Karpas-422 (cell line): ENCODE results near the gene SLC24A2. TPM values are rescaled to one million over a fixed set of nuclear protein-coding genes. Genes with fewer than 3 reads are reported as not detected.

Experiments used
- DNase-seq: peaks from one replicate; pipeline ENCODE4 v3.0.0-alpha.2; 2015
- H2AFZ ChIP-seq: fragments of 200-600 bp; sonication (generic); 2 replicates; pipeline ENCODE4 v1.6.1; 2014; ENCODE audit warnings: antibody characterized with exemption, low read length, mixed read lengths
- H3K27ac ChIP-seq: fragments of 200-600 bp; sonication (generic); 2 replicates; pipeline ENCODE4 v1.5.1; 2014; ENCODE audit warnings: mild to moderate bottlenecking, low read length, moderate library complexity
- H3K27me3 ChIP-seq: fragments of 200-600 bp; sonication (generic); 2 replicates; pipeline ENCODE4 v1.6.1; 2014; ENCODE audit warnings: low read length, mixed read lengths
- H3K36me3 ChIP-seq: fragments of 200-600 bp; sonication (generic); 2 replicates; pipeline ENCODE4 v1.6.1; 2014; ENCODE audit warnings: low read length, mixed read lengths; ENCODE audit not compliant: insufficient read depth
- H3K4me1 ChIP-seq: fragments of 200-600 bp; sonication (generic); 2 replicates; pipeline ENCODE4 v1.6.1; 2014; ENCODE audit warnings: mild to moderate bottlenecking, low read length, mixed read lengths
- H3K4me2 ChIP-seq: fragments of 200-600 bp; sonication (generic); 2 replicates; pipeline ENCODE4 v1.6.1; 2014; ENCODE audit warnings: low read length, low read depth, mild to moderate bottlenecking; ENCODE audit not compliant: poor library complexity, severe bottlenecking
- H3K4me3 ChIP-seq: fragments of 200-600 bp; sonication (generic); 2 replicates; pipeline ENCODE4 v1.5.1; 2014; ENCODE audit warnings: mild to moderate bottlenecking, antibody characterized with exemption, low read length, mixed read lengths
- H3K79me2 ChIP-seq: fragments of 200-600 bp; sonication (generic); 2 replicates; pipeline ENCODE4 v1.6.1; 2014; ENCODE audit warnings: mild to moderate bottlenecking, low read length, mixed read lengths
- H3K9ac ChIP-seq: fragments of 200-600 bp; sonication (generic); 2 replicates; pipeline ENCODE4 v1.6.0; 2014; ENCODE audit warnings: low read length
- H3K9me2 ChIP-seq: fragments of 200-600 bp; sonication (generic), shearing (Covaris generic); replicated peaks from 2 replicates; pipeline ENCODE4 v1.6.0; 2014; ENCODE audit warnings: mild to moderate bottlenecking, low read length, moderate library complexity; ENCODE audit not compliant: insufficient read depth
- H3K9me3 ChIP-seq: fragments of 300-700, 200-600 bp; sonication (generic); 2 replicates; pipeline ENCODE4 v1.6.1; 2014; ENCODE audit warnings: low read length, mixed read lengths
- H4K20me1 ChIP-seq: fragments of 200-600 bp; sonication (generic); 2 replicates; pipeline ENCODE4 v1.6.1; 2014; ENCODE audit warnings: mild to moderate bottlenecking, antibody characterized with exemption, low read length, low read depth; ENCODE audit not compliant: insufficient read depth
- total RNA-seq: library from RNA; depleted of rRNA; stranded (reverse); fragments of >200 nt; shearing (Covaris generic); gene quantifications from 2 replicates; pipeline ENCODE4 v1.2.3, GENCODE V29; 2014; ENCODE audit warnings: low replicate concordance

SLC24A2 gene
- total RNA-seq, 1 experiment from 2014 or later: not detected

DNA sequence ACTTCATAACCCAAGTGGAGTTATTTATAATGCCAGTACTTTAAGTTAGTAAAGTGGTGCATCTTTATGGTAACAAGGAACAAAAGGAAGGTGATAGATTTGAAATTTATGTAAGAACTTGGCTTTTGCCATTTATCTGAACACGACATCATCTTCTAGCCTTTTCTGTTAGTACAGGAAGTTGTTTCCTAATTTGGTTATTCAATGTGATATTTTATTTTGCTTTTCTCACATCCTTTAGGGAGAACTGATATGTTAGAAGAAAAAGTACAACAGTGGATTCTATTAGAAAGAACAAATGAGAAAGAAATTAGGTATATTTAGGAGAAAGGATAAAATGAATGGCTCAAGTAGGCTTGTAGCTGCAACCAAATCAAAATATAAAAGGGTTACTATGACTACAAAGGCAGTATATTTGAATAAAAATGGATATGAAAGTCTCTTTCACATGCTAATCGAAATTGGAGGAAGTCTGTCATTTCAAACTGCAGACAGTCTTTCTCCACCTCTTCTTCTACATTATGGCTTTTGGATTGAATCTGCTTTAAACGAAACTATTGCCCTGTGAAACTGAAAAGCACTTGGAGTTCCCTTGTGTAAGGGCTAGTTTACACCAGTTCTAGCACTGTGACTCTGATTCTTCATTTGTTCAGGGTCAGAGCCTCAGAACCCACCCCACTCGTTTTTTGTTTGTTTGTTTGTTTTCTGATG is 18.5 kb upstream of the SLC24A2 start:
- no peak for DNase-seq
- Histone ChIP-seq H3K27ac (no peak overlapping the region), H2AFZ (no peak overlapping the region)

DNA sequence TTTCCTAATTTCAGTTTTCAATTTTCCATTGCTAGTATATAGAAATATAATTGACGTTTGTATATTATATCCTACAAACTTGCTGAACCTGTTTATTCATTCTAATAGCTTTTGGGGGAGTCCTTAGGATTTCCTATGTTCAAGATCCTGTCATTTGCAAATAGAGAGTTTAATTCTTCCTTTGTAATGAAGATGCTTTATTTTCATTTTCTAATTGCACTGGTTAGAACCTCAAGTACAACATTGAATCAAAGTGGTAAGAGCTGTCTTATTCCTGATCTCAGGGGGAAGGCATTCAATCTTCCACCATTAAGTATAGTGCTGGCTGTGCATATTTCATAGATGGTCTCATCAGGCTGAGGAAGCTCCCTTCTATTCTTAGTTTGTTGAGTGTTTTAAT is 15.6 kb upstream of the SLC24A2 start:
- Histone ChIP-seq H3K4me2 (no peak overlapping the region), H3K9ac (no peak overlapping the region), H3K9me2 (no peaks in the 10 kb centered on the region), H4K20me1 (no peaks in the 10 kb centered on the region), H3K4me3 (no peak overlapping the region), H3K9me3 (no peaks in the 10 kb centered on the region), H3K27ac (no peak overlapping the region), H3K36me3 (no peaks in the 10 kb centered on the region), H3K79me2 (no peaks in the 10 kb centered on the region), H3K4me1 (no peaks in the 10 kb centered on the region), H2AFZ (no peak overlapping the region), H3K27me3 (no peaks in the 10 kb centered on the region)
- DNase-seq: no peak

More for the DNA sequence above, 18.5 kb upstream of the SLC24A2 start:
- no peaks in the 10 kb centered on the region for H4K20me1 ChIP-seq
- no peaks in the 10 kb centered on the region; the same call in 1 of the 2 replicates for H3K9me2 ChIP-seq
- no peak overlapping the region for H3K4me3 ChIP-seq
- no peak overlapping the region for H3K9ac ChIP-seq
- 0 out of 2 replicates have a peak, but pooled peaks cover 2% of the 10 kb centered on the region for H3K27me3 ChIP-seq
- H3K9me3 ChIP-seq: peaks cover 5% of the 10 kb centered on the region; the same call in 1 of the 2 replicates
- no peak overlapping the region for H3K4me2 ChIP-seq
- no peaks in the 10 kb centered on the region for H3K4me1 ChIP-seq
- no peaks in the 10 kb centered on the region for H3K36me3 ChIP-seq
- H3K79me2 ChIP-seq: no peaks in the 10 kb centered on the region

DNA sequence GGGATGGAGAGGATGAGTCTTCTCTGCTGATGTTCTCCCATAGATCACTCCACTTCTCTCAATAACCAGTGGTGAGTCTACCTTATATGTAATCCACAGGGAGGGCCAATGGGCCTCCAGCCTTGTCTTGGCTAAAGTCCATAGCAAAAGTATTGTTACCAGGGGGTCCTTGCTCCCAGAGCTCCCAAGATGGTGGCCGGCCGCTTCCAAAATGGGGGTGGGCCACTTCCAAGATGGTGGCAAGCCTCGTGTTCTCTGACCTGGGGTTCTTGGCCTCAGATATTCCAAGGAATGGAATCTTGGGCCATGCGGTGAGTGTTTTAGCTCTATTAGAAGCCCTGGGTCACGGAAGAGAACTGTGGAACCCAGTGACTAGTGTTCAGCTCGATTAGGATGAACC is 12.0 kb upstream of the SLC24A2 start:
- no peak overlapping the region for H3K4me2 ChIP-seq
- no peaks in the 10 kb centered on the region for H4K20me1 ChIP-seq
- H3K27ac ChIP-seq: no peak overlapping the region
- H3K27me3 ChIP-seq: no peaks in the 10 kb centered on the region
- H3K9me2 ChIP-seq: no peaks in the 10 kb centered on the region
- no peak overlapping the region for H3K4me3 ChIP-seq
- no peak for DNase-seq
- no peaks in the 10 kb centered on the region for H3K79me2 ChIP-seq
- no peaks in the 10 kb centered on the region for H3K4me1 ChIP-seq
- no peak overlapping the region for H2AFZ ChIP-seq
- no peak overlapping the region for H3K9ac ChIP-seq
- no peaks in the 10 kb centered on the region for H3K9me3 ChIP-seq
- H3K36me3 ChIP-seq: no peaks in the 10 kb centered on the region

DNA sequence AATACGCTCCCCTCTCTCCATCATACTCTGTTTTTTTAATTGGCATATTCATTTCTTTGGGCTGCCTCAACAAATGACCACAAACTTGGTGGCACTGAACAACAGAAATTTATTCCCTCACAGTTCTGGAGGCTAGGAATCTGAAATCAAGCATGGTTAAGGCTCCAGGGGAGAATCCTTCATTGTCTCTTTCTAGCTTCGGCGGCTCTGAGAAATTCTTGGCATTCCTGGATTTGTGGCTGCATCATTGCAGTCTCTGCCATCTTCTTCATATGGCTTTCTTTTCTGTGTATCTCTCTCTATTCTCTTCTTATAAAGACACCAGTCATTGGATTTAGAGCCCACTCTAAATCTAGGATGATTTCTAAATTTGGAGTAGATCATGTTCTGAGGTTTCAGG is 10.9 kb upstream of the SLC24A2 start:
- Histone ChIP-seq H3K9me2 (no peaks in the 10 kb centered on the region), H3K4me2 (no peak overlapping the region), H3K9ac (no peak overlapping the region), H3K36me3 (no peaks in the 10 kb centered on the region), H3K4me1 (no peaks in the 10 kb centered on the region), H4K20me1 (no peaks in the 10 kb centered on the region), H3K9me3 (no peaks in the 10 kb centered on the region), H3K4me3 (no peak overlapping the region), H3K79me2 (no peaks in the 10 kb centered on the region), H3K27me3 (no peaks in the 10 kb centered on the region), H3K27ac (no peak overlapping the region), H2AFZ (no peak overlapping the region)
- DNase-seq: no peak

DNA sequence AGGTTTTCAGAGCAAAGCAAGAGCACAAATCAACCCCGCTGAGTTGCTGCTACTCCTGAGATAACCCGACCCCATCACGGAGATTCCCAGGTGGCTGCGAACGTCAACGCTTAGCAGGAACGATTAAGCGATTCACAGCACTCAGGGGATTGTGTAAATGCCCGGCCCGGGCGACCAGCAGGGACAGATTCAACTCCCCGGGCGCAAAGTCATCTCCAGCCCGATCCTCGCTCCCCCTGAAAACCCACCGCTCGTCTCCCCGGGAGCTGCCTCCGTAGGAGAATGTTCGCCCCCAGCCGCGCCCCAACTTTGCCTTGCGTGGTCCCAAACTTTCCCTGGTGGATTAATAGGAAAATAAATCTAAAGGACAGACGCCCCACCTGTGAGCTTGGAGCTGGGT is 685 bp downstream of the SLC24A2 start:
- H3K4me2 ChIP-seq: no peak overlapping the region
- H4K20me1 ChIP-seq: no peaks in the 10 kb centered on the region
- H2AFZ ChIP-seq: no peak overlapping the region
- H3K4me3 ChIP-seq: no peak overlapping the region
- no peaks in the 10 kb centered on the region for H3K9me3 ChIP-seq
- no peaks in the 10 kb centered on the region for H3K9me2 ChIP-seq
- H3K36me3 ChIP-seq: no peaks in the 10 kb centered on the region
- no peak for DNase-seq
- no peaks in the 10 kb centered on the region for H3K27me3 ChIP-seq
- H3K4me1 ChIP-seq: no peaks in the 10 kb centered on the region
- no peak overlapping the region for H3K27ac ChIP-seq
- no peak overlapping the region for H3K9ac ChIP-seq
- no peaks in the 10 kb centered on the region for H3K79me2 ChIP-seq

DNA sequence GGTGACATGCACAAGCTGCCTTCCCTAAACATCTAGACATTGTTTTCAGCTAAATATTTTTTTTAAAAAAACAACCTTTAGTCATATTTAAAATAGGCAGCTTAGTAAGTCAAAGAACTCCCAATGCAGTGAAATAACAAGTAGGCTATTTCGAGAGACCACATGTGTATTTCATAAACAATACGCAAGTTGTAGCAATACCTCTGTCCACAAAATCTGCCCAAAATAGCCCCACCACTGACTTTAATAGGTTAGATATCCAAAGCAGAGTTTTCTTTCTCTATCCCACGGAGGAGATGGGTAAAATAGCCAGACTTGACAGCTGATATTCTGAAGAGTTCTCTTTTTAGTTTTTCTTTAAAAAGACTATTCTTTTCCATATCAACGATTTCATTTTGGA is 1.2 kb downstream of the SLC24A2 start:
- no peak for DNase-seq
- Histone ChIP-seq H3K9ac (no peak overlapping the region), H3K79me2 (no peaks in the 10 kb centered on the region), H3K4me3 (no peak overlapping the region), H3K9me2 (no peaks in the 10 kb centered on the region), H4K20me1 (no peaks in the 10 kb centered on the region), H3K9me3 (no peaks in the 10 kb centered on the region), H3K36me3 (no peaks in the 10 kb centered on the region), H3K4me1 (no peaks in the 10 kb centered on the region), H3K27me3 (no peaks in the 10 kb centered on the region), H2AFZ (no peak overlapping the region), H3K4me2 (no peak overlapping the region), H3K27ac (no peak overlapping the region)

DNA sequence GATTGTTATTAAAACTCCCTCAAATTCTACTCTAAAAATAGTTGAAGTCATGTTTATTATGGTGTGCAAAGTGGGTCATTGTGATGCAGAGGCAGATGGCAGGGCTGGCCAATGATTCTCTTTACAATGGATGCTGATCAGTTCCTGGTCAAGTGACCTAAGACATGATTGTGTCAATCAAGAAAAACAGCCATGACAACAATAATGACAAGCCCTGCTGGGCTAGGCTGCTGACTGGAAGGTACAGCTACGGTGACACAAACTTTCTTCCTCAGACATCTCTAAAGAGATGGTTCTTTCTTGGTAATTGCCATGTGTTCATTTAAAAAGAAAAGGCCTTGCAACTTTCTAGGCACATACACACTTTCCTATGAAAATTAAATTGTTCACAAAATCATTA is 3.6 kb downstream of the SLC24A2 start:
- Histone ChIP-seq H3K27ac (no peak overlapping the region), H3K9ac (no peak overlapping the region), H3K4me3 (no peak overlapping the region), H3K9me3 (no peaks in the 10 kb centered on the region), H3K36me3 (no peaks in the 10 kb centered on the region), H3K27me3 (no peaks in the 10 kb centered on the region), H4K20me1 (no peaks in the 10 kb centered on the region), H3K4me1 (no peaks in the 10 kb centered on the region), H3K4me2 (no peak overlapping the region), H3K79me2 (no peaks in the 10 kb centered on the region), H3K9me2 (no peaks in the 10 kb centered on the region), H2AFZ (no peak overlapping the region)
- DNase-seq: no peak

DNA sequence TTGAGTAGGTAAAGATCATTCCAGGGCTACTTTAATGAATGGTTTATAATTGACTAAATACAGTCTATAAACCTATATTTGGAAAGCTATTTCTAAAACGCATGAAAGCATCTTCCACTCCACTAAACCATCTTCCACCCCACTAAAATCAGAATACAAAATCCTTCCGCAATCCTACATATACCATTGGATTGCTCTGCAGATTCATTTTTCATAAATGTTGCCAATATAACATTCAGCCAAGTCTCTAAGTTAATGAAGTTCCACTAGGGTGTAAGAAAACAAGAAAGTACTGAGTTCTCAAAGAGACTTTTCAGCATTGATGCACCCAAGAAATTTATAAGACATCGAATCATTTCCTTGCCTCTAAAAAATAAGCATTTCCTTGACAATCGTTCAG is 4.7 kb downstream of the SLC24A2 start:
- H3K79me2 ChIP-seq: no peaks in the 10 kb centered on the region
- H2AFZ ChIP-seq: no peak overlapping the region
- H3K36me3 ChIP-seq: no peaks in the 10 kb centered on the region
- H3K4me3 ChIP-seq: no peak overlapping the region
- H3K9me3 ChIP-seq: no peaks in the 10 kb centered on the region
- DNase-seq: no peak
- no peaks in the 10 kb centered on the region for H3K27me3 ChIP-seq
- H3K27ac ChIP-seq: no peak overlapping the region
- no peaks in the 10 kb centered on the region for H3K9me2 ChIP-seq
- H3K4me2 ChIP-seq: no peak overlapping the region
- H3K4me1 ChIP-seq: no peaks in the 10 kb centered on the region
- no peaks in the 10 kb centered on the region for H4K20me1 ChIP-seq
- H3K9ac ChIP-seq: no peak overlapping the region
